Retina (tissue), 1 donor: ENCODE results near the gene PCDH1.

Experiments
- DNase-seq: peaks from one replicate; pipeline ENCODE4 v3.0.0-alpha.2; 2016

PCDH1 gene

GRCh38 chr5:141852448-141852847, 25.8 kb downstream of the PCDH1 start:
- no peak for DNase-seq

GRCh38 chr5:141851195-141851874, 26.9 kb downstream of the PCDH1 start:
- DNase-seq, result no peak

GRCh38 chr5:141850786-141851185, 27.4 kb downstream of the PCDH1 start:
- DNase-seq, result no peak

GRCh38 chr5:141850244-141850768, 27.9 kb downstream of the PCDH1 start:
- DNase-seq, result no peak

- DNase-seq, result peak; percentile 92
Observed at GRCh38 chr5:141849415-141850243, 28.6 kb downstream of the PCDH1 start.

- DNase-seq, result no peak
Observed at GRCh38 chr5:141848744-141849414, 29.3 kb downstream of the PCDH1 start.

- peak; percentile 81 for DNase-seq
Observed at GRCh38 chr5:141846031-141846430, 32.2 kb downstream of the PCDH1 start.

- DNase-seq, result no peak
Observed at GRCh38 chr5:141845371-141845851, 32.8 kb downstream of the PCDH1 start.

- no peak for DNase-seq
Observed at GRCh38 chr5:141844414-141845097, 33.7 kb downstream of the PCDH1 start.

- no peak for DNase-seq
Observed at GRCh38 chr5:141843156-141843927, 34.9 kb downstream of the PCDH1 start.

- no peak for DNase-seq
Observed at GRCh38 chr5:141841378-141842180, 36.6 kb downstream of the PCDH1 start.

GRCh38 chr5:141840826-141841360, 37.3 kb downstream of the PCDH1 start:
- no peak for DNase-seq

GRCh38 chr5:141840280-141840812, 37.9 kb downstream of the PCDH1 start:
- DNase-seq, result no peak

- no peak for DNase-seq
Observed at GRCh38 chr5:141839015-141839513, 39.1 kb downstream of the PCDH1 start.

GRCh38 chr5:141838326-141839014, 39.7 kb downstream of the PCDH1 start:
- DNase-seq, result no peak

- DNase-seq, result no peak
Observed at GRCh38 chr5:141835928-141836670, 42.1 kb downstream of the PCDH1 start.

- DNase-seq, result no peak
Observed at GRCh38 chr5:141834331-141834730, 43.9 kb downstream of the PCDH1 start.

GRCh38 chr5:141832131-141832530, 46.1 kb downstream of the PCDH1 start:
- no peak for DNase-seq

- DNase-seq, result no peak
Observed at GRCh38 chr5:141828162-141828561, 50.0 kb downstream of the PCDH1 start.
